ENCODE data around the gene CHST11. TPM values are rescaled to one million over a fixed set of nuclear protein-coding genes. Genes with fewer than 3 reads are reported as not detected.

CHST11 gene
- total and polyA plus RNA-seq, 9 of the 15 experiments (the other 6 are each of a cell fraction or from before 2014, with no cell fraction given): 2.3 to 38.7 (median 15.0) TPM

GRCh38 chr12:104519190-104520019 is 62.7 kb downstream of the CHST11 start (continued):
- TF ChIP-seq MGA (IDR thresholded peaks at IDR 0.05) (no peak), ILF3 (IDR thresholded peaks at IDR 0.05; ENCODE audit: borderline replicate concordance) (no peak), TARDBP (IDR thresholded peaks at IDR 0.05) (no peak)
